K562 (cell line): Measurements from ENCODE around the gene ORAI2. TPM values are rescaled to one million over a fixed set of nuclear protein-coding genes. Genes with fewer than 3 reads are reported as not detected.

Experiments
- ATAC-seq: fragments of 200-7000 bp; cut with Tn5 transposase; 3 replicates; pipeline ENCODE4 v1.9.1; 2020; ENCODE audit warnings: moderate library complexity
- BruUV-seq: library from RNA; stranded (reverse); fragments of 400-500 nt; replicated peaks from 2 replicates; lab custom pipeline; 2021; lab: Mats Ljungman, UMichigan
- CTCF ChIA-PET: fragments of 300-600 bp; formaldehyde crosslinking; extraction: SDS; loops from one replicate; lab custom pipeline; 2021; ENCODE audit warnings: low intra/inter-chr PET ratio; lab: Yijun Ruan, JAX
- POLR2A ChIA-PET: fragments of 300-600, 350-650 bp; sonication (Branson Sonifier 250); formaldehyde crosslinking; extraction: SDS; loops from one replicate; lab custom pipeline; 2021; ENCODE audit warnings: antibody characterized with exemption, inconsistent platforms; lab: Yijun Ruan, JAX
- DNase-seq, 4 experiments: peaks; one replicate each; pipeline versions ENCODE4 v3.0.0 to v3.0.0-alpha.2; 2011 to 2018; ENCODE audit warnings: low spot score in 3 of 4, mixed read lengths in 3 of 4; ENCODE audit errors: extremely low read depth in 1 of 4
- FAIRE-seq: peaks from 2 replicates; lab custom pipeline; 2011; peaks lifted over from hg19 to GRCh38; lab: Jason Lieb, UNC
- H2AFZ ChIP-seq: 2 replicates; pipeline ENCODE4 v1.6.0; 2011; ENCODE audit warnings: low read depth, low read length, control low read depth, inconsistent platforms
- H3K27ac ChIP-seq: fragments of 200-600 bp; 3 replicates; pipeline ENCODE4 v1.8.0; 2011; ENCODE audit warnings: low read depth, mild to moderate bottlenecking, control low read depth, inconsistent platforms, low read length, moderate library complexity, mixed read lengths; ENCODE audit errors: extremely low read depth
- H3K27me3 ChIP-seq, 2 experiments: fragments of 300-600 bp in 1 of 2; 2 replicates in 1 of 2; 3 replicates in 1 of 2; pipeline versions ENCODE4 v1.6.0 to v1.8.0; 2011; ENCODE audit warnings: inconsistent platforms in 2 of 2, low read length in 2 of 2, mild to moderate bottlenecking in 1 of 2, mixed read lengths in 1 of 2, moderate library complexity in 1 of 2; ENCODE audit not compliant: control insufficient read depth in 2 of 2, insufficient read depth in 2 of 2
- H3K36me3 ChIP-seq: fragments of 300-600 bp; 3 replicates; pipeline ENCODE4 v1.8.0; 2011; ENCODE audit warnings: mild to moderate bottlenecking, low read length, inconsistent platforms; ENCODE audit not compliant: control insufficient read depth, insufficient read depth
- H3K4me1 ChIP-seq, 2 experiments: fragments of 200-600 bp in 1 of 2; replicated peaks in 1 of 2; 2 replicates in 1 of 2; 3 replicates in 1 of 2; pipeline versions ENCODE4 v1.5.1 to v1.8.0; 2011; ENCODE audit warnings: inconsistent platforms in 2 of 2, low read length in 2 of 2, mild to moderate bottlenecking in 1 of 2, mixed read lengths in 1 of 2, moderate library complexity in 1 of 2; ENCODE audit not compliant: control insufficient read depth in 2 of 2, insufficient read depth in 2 of 2
- H3K4me2 ChIP-seq: 2 replicates; pipeline ENCODE4 v1.6.1; 2011; ENCODE audit warnings: low read length, control low read depth, inconsistent platforms, mixed read lengths; ENCODE audit not compliant: insufficient read depth
- H3K4me3 ChIP-seq: fragments of 200-600 bp; sonication (generic), shearing (Covaris generic); 2 replicates; pipeline ENCODE4 v1.5.1; 2016; ENCODE audit warnings: control low read depth, inconsistent platforms
- H3K79me2 ChIP-seq: fragments of 200-600 bp; 3 replicates; pipeline ENCODE4 v1.8.0; 2011; ENCODE audit warnings: low read length, inconsistent platforms; ENCODE audit not compliant: control insufficient read depth, insufficient read depth
- H3K9ac ChIP-seq, 2 experiments: 2 replicates each; pipeline versions ENCODE4 v1.6.0 to v1.6.1; 2011; ENCODE audit warnings: low read depth in 2 of 2, low read length in 2 of 2, control low read depth in 1 of 2, inconsistent platforms in 1 of 2, mild to moderate bottlenecking in 1 of 2, mixed read lengths in 1 of 2; ENCODE audit not compliant: insufficient read depth in 1 of 2
- H3K9me1 ChIP-seq: one replicate; pipeline ENCODE4 v1.6.0; 2011; ENCODE audit warnings: inconsistent platforms, mild to moderate bottlenecking, low read length, moderate library complexity; ENCODE audit not compliant: control insufficient read depth, insufficient read depth
- H3K9me3 ChIP-seq: replicated peaks from 2 replicates; pipeline ENCODE4 v1.5.1; 2011; ENCODE audit warnings: low read depth, low read length, inconsistent platforms; ENCODE audit not compliant: control insufficient read depth, insufficient read depth
- H4K20me1 ChIP-seq: replicated peaks from 2 replicates; pipeline ENCODE4 v1.6.1; 2011; ENCODE audit warnings: low read length, inconsistent platforms, mixed read lengths; ENCODE audit not compliant: control insufficient read depth, insufficient read depth
- CBX1 ChIP-seq: sonication (generic); IDR thresholded peaks from 2 replicates; pipeline ENCODE4 v1.6.1; 2016; ENCODE audit warnings: antibody characterized with exemption, low read depth, mild to moderate bottlenecking
- KDM5B ChIP-seq: fragments of 200-600 bp; sonication (generic); IDR thresholded peaks from 2 replicates; pipeline ENCODE4 v1.6.1; 2012; ENCODE audit warnings: low read depth, mild to moderate bottlenecking, moderate library complexity, low read length, control low read depth, inconsistent platforms; ENCODE audit not compliant: insufficient replicate concordance
- KLF6 ChIP-seq: fragments of 250-450 bp; sonication (Bioruptor Pico); IDR thresholded peaks from 2 replicates; pipeline ENCODE4 v1.4.0; 2020; ENCODE audit warnings: mild to moderate bottlenecking, moderate library complexity, borderline replicate concordance
- NFIX ChIP-seq: fragments of 250-450 bp; sonication (Bioruptor Pico); IDR thresholded peaks from 2 replicates; pipeline ENCODE4 v1.4.0; 2020; ENCODE audit warnings: low read depth, mild to moderate bottlenecking, moderate library complexity
- SIN3B ChIP-seq: fragments of 450-650 bp; IDR thresholded peaks from 2 replicates; pipeline ENCODE4 v1.6.1; 2017; ENCODE audit warnings: low read depth, mild to moderate bottlenecking, moderate library complexity
- YY1 ChIP-seq, 3 experiments: IDR thresholded peaks; 2 replicates each; pipeline ENCODE4 v1.6.1; 2011; ENCODE audit warnings: low read length in 2 of 3, mild to moderate bottlenecking in 2 of 3, moderate library complexity in 2 of 3, borderline replicate concordance in 1 of 3, control low read depth in 1 of 3, low read depth in 1 of 3; ENCODE audit not compliant: insufficient read depth in 3 of 3, insufficient replicate concordance in 2 of 3, control insufficient read depth in 1 of 3, insufficient read length in 1 of 3; ENCODE audit errors: extremely low read depth in 1 of 3
- ZNF384 ChIP-seq: IDR thresholded peaks from 2 replicates; pipeline ENCODE4 v1.6.1; 2012; ENCODE audit warnings: low read depth, low read length, improper control_type of control experiment
- ZNF431 ChIP-seq: sonication (generic); formaldehyde crosslinking; IDR thresholded peaks from 2 replicates; pipeline ENCODE4 v1.8.0; 2022; ENCODE audit warnings: mild to moderate bottlenecking, missing genetic modification reagents
- ZNF584 ChIP-seq: fragments of 200-800 bp; sonication (Bioruptor generic); IDR thresholded peaks from 2 replicates; pipeline ENCODE4 v1.6.1; 2016; ENCODE audit warnings: low read depth, mild to moderate bottlenecking, missing genetic modification characterization, missing compliant biosample characterization
- ZNF589 ChIP-seq: fragments of 200-800 bp; sonication (Bioruptor generic); IDR thresholded peaks from 2 replicates; pipeline ENCODE4 v1.6.1; 2016; ENCODE audit warnings: low read depth, missing genetic modification characterization, missing compliant biosample characterization
- ZNF830 ChIP-seq: fragments of 250-450 bp; sonication (Bioruptor Pico); IDR thresholded peaks from 2 replicates; pipeline ENCODE4 v1.5.0; 2021; ENCODE audit warnings: mild to moderate bottlenecking
- ZSCAN29 ChIP-seq: fragments of 450-650 bp; IDR thresholded peaks from 2 replicates; pipeline ENCODE4 v1.6.1; 2017
- WGBS: fragments of 100-300 bp; shearing (Covaris generic); methylation state at CpG from one replicate; pipeline ENCODE4 v1.1.6; 2016; ENCODE audit warnings: low coverage, mixed read lengths; ENCODE audit not compliant: insufficient coverage; ENCODE audit errors: missing lambda C conversion rate; 5-methylcytosine and 5-hydroxymethylcytosine counted together
- in situ Hi-C: fragments of 300-500 bp; cut with MboI; formaldehyde crosslinking; loops from 4 replicates; pipeline ENCODE4 v1.15.0; 2018; ENCODE audit warnings: inconsistent platforms, mixed read lengths
- intact Hi-C: fragments of 100-400 bp; cut with micrococcal nuclease; formaldehyde crosslinking; loops from 2 replicates; pipeline ENCODE4 v1.14.2; 2022
- polyA plus RNA-seq, 8 experiments: library from polyadenylated mRNA; depleted of rRNA in 4 of 8; stranded (reverse) in 5 of 8; unstranded in 3 of 8; fragments of >200 nt; fragmentation: Nextera tagmentation in 2 of 8; fragmentation: Illumina TruSeq in 1 of 8; extraction: Ambion mirVana in 2 of 8; extraction: Trizol in 1 of 8; gene quantifications; 2 replicates each; pipeline versions ENCODE4 v1.2.1 to v1.2.3, GENCODE V29; 2011 to 2014; ENCODE audit warnings: inconsistent platforms in 1 of 8, missing spikeins in 1 of 8
- total RNA-seq, 7 experiments: library from RNA; depleted of rRNA in 6 of 7; stranded (reverse); fragments of >200 nt in 6 of 7; fragmentation: Illumina TruSeq in 2 of 7; extraction: Trizol in 2 of 7; gene quantifications; 2 replicates each; pipeline versions ENCODE4 v1.2.1 to v1.2.3, GENCODE V29; 2011 to 2021; ENCODE audit warnings: low replicate concordance in 1 of 7
- TF ChIP-seq, protein P1 (sequence below), 2 experiments: fragments of 450-650 bp in 1 of 2; sonication (generic) in 1 of 2; formaldehyde crosslinking in 1 of 2; IDR thresholded peaks; 2 replicates each; pipeline versions ENCODE4 v1.7.1 to v1.9.0; 2016 to 2022; ENCODE audit warnings: inconsistent platforms in 1 of 2, mild to moderate bottlenecking in 1 of 2, missing genetic modification reagents in 1 of 2

ORAI2 gene
- total and polyA plus RNA-seq, 9 of the 15 experiments (the other 6 are each of a cell fraction or from before 2014, with no cell fraction given) = 1.1 to 27.7 (median 9.2) TPM

DNA sequence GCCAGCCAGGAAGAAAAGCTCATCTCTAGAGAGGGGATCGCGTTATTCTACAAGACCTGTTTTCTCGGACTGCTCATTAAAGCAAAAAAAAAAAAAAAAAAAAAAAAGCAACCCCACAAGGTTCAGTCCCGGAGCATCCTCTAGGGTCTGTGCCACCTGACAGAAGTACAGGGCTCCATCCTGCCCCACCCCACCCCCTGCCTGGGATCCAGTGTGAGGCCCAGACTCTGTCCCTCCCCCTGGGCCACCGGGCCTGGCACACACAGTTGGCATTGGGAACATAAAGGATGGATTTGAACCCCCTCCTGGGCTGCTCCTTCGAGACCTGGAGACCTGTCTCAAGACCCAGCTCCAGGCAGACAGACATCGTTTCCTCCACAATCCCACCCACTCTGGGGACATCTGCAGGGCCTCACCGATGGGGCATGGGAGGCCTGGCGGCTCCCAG is 688 bp downstream of the ORAI2 start:
- Histone ChIP-seq H3K4me3 (peak overlapping the region; percentile 80), H3K79me2 (peaks cover 9% of the 10 kb centered on the region), H3K9ac (peak overlapping the region; percentile 67 to 93), H2AFZ (peak overlapping the region; percentile 72; the same call in 1 of the 2 replicates), H3K4me1 (peaks cover 18 to 53% of the 10 kb centered on the region in 2 experiments), H4K20me1 (no peaks in the 10 kb centered on the region), H3K4me2 (peak overlapping the region; percentile 71), H3K27ac (no peak overlapping the region), H3K36me3 (peaks cover 10% of the 10 kb centered on the region; the same call in 1 of the 3 replicates), H3K9me3 (no peaks in the 10 kb centered on the region), H3K27me3 (no peaks in the 10 kb centered on the region; a peak in 1 of 5 replicates), H3K9me1 (no peaks in the 10 kb centered on the region)
- CTCF ChIA-PET = interaction anchor here (0.6 kb wide), 2 partner anchors 19 to 166 kb away, joined by 3 read pairs; no protein-coding TSS in a partner anchor
- in situ Hi-C loops = no loop called here
- intact Hi-C loops = no loop called here
- ATAC-seq (no peak; the same call in 1 of the 3 replicates), FAIRE-seq (peak; percentile 23), DNase-seq (peak in 1 of 4 experiments; percentile 48)
- WGBS = 45% methylated on average over 9 of the region's 9 CpGs
- POLR2A ChIA-PET = no interaction called here
- TSS peak; percentile 55 for BruUV-seq
- peak; percentile 18 for TF ChIP-seq KDM5B
- no peak for TF ChIP-seq CBX1
- TF ChIP-seq ZNF384 = peak; percentile 55
- no peak for TF ChIP-seq ZSCAN29
- TF ChIP-seq ZNF584 = no peak
- no peak for TF ChIP-seq ZNF431 (CRISPR knock-in tag)
- TF ChIP-seq YY1 (IDR thresholded peaks at IDR 0.05; ENCODE audit: borderline replicate concordance in 1 of 3, control insufficient read depth in 1 of 3, extremely low read depth in 1 of 3, insufficient read depth in 3 of 3, insufficient read length in 1 of 3, insufficient replicate concordance in 2 of 3, low read depth in 1 of 3, low read length in 2 of 3) = peak in 1 of 3 experiments; percentile 3
- TF ChIP-seq, protein P1, sequence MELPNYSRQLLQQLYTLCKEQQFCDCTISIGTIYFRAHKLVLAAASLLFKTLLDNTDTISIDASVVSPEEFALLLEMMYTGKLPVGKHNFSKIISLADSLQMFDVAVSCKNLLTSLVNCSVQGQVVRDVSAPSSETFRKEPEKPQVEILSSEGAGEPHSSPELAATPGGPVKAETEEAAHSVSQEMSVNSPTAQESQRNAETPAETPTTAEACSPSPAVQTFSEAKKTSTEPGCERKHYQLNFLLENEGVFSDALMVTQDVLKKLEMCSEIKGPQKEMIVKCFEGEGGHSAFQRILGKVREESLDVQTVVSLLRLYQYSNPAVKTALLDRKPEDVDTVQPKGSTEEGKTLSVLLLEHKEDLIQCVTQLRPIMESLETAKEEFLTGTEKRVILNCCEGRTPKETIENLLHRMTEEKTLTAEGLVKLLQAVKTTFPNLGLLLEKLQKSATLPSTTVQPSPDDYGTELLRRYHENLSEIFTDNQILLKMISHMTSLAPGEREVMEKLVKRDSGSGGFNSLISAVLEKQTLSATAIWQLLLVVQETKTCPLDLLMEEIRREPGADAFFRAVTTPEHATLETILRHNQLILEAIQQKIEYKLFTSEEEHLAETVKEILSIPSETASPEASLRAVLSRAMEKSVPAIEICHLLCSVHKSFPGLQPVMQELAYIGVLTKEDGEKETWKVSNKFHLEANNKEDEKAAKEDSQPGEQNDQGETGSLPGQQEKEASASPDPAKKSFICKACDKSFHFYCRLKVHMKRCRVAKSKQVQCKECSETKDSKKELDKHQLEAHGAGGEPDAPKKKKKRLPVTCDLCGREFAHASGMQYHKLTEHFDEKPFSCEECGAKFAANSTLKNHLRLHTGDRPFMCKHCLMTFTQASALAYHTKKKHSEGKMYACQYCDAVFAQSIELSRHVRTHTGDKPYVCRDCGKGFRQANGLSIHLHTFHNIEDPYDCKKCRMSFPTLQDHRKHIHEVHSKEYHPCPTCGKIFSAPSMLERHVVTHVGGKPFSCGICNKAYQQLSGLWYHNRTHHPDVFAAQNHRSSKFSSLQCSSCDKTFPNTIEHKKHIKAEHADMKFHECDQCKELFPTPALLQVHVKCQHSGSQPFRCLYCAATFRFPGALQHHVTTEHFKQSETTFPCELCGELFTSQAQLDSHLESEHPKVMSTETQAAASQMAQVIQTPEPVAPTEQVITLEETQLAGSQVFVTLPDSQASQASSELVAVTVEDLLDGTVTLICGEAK (IDR thresholded peaks at IDR 0.05) = peak; percentile 63; the same call in 1 of the 2 replicates
- TF ChIP-seq, protein P1 (CRISPR knock-in tag; IDR thresholded peaks at IDR 0.05) = no peak
- no peak for TF ChIP-seq ZNF589 (CRISPR knock-in tag)
- no peak for TF ChIP-seq NFIX (CRISPR knock-in tag)
- TF ChIP-seq KLF6 (CRISPR knock-in tag) = no peak
- no peak for TF ChIP-seq SIN3B
- no peak for TF ChIP-seq ZNF830 (CRISPR knock-in tag)
